IPS DF 4.7 (cell line): ENCODE measurements around the gene GLUD2.
"Not testable (repeated sequence)": the region's sequence is repeated elsewhere in the genome, so short reads cannot be mapped to it uniquely, and the experiment has no call there.

Source experiments
- DNase-seq: peaks from one replicate; pipeline ENCODE4 v3.0.0-alpha.2; 2013; ENCODE audit warnings: low spot score; ENCODE audit errors: extremely low read depth

The GLUD2 gene

DNA sequence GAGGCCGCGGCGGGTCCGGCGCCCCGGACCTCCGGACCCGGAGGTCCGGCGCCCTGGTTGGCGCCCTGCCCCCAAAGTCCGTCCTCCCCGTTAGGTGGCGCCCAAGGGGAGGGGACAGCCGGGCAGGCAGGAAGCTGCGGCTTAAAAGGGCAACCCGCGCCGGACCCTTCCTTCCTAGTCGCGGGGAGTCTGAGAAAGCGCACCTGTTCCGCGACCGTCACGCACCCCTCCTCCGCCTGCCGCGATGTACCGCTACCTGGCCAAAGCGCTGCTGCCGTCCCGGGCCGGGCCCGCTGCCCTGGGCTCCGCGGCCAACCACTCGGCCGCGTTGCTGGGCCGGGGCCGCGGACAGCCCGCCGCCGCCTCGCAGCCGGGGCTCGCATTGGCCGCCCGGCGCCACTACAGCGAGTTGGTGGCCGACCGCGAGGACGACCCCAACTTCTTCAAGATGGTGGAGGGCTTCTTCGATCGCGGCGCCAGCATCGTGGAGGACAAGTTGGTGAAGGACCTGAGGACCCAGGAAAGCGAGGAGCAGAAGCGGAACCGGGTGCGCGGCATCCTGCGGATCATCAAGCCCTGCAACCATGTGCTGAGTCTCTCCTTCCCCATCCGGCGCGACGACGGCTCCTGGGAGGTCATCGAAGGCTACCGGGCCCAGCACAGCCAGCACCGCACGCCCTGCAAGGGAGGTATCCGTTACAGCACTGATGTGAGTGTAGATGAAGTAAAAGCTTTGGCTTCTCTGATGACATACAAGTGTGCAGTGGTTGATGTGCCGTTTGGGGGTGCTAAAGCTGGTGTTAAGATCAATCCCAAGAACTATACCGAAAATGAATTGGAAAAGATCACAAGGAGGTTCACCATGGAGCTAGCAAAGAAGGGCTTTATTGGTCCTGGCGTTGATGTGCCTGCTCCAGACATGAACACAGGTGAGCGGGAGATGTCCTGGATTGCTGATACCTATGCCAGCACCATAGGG, at the start of gene GLUD2:
Gene GLUD2, plus strand, starts transcription at position 170 of the 979 bp plus-strand sequence. Its CDS starts 75 bp downstream, at position 245.
- DNase-seq, result not testable (repeated sequence)

DNA sequence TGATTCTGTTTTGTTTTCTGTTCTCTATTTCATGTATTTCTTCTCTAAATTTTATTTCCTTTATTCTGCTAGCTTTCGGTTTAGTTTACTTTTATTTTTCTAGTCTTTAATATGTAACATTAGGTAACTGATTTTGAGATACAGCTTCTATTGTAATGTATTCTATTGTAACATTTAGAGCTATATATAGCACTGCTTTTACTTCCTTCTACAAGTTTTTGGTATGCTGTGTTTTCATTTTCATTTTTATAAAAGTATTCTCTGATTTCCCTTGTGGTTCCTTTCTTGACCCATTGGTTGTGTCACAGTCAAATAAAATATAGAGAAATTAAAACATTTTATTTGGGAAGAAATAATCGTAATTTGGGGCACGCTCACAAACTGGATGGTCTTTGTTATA, 48.0 kb upstream of the GLUD2 start:
- no peak for DNase-seq

DNA sequence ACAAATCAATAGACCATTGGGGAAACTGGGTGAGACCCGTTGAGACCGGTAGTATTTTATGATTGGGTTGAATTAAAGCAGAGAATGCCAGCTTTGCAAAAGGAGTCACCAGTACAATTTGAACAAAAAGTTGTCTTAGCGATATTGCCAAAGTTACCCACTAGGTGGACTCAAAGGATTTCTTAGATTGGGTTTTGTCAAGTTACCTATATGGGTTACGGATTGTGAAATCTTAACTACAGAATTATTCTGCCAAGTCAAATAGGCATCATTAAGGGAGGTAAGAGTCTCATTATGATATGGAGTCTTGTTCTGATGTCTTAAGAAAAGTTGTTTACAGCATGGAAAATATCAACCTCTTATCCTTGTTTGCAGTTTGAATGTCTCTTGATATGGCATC, 46.8 kb upstream of the GLUD2 start:
- DNase-seq, result no peak

DNA sequence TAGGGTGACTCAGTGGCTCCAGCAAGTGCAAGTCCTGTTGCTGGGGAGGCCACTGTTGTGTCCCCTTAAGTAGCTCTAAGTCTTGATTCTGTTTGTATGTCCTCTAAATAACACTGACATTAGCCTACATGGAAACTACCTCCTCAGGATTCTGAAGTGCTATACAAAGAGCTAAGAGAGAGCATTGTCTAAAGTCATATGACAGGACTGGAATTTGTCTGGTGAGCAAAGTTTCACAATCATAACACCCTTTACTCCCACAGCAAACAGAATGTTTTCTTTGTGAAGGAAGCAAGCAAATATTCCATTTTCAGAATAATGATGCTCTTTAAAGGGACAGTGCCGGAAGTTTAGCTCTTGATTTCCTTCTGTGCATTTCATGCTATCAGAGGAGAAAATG, 38.5 kb upstream of the GLUD2 start:
- DNase-seq, result no peak

DNA sequence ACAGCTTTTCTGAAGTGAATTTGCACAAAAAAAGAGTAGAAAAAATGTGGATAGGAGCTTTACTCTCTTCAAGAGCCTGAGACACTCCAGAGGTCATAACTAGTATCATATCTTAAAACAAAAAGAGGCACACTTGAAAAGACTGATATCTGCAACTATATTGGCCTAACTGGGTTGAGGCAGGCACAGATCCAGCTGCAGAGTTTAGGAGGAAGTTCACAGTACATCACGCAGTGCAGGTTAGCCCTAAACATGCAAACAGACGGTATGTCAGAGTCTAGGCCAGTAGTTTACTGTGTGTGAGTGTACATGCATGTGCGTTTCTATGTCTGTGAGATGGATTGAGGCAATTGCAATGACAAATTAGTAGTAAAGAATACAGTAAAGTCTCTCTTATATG, 37.6 kb upstream of the GLUD2 start:
- no peak for DNase-seq

DNA sequence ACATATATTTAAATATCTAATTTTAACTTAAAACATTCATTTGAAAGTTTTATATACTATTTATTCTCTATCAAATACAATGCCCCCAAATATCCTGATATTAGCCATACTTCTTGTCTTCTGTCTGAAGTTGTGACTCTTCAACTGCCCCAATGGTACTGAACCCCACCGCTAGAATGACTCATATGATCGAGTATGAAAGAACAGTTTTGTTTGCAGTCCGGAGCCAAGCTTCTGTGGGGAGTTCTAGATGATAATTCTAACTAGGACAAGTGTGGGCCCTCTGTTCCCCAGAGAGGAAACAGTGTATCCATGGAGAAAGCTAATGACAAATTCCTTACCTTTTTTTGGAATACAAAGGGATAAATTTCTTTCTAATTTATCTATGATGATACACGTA, 37.2 kb upstream of the GLUD2 start:
- no peak for DNase-seq

DNA sequence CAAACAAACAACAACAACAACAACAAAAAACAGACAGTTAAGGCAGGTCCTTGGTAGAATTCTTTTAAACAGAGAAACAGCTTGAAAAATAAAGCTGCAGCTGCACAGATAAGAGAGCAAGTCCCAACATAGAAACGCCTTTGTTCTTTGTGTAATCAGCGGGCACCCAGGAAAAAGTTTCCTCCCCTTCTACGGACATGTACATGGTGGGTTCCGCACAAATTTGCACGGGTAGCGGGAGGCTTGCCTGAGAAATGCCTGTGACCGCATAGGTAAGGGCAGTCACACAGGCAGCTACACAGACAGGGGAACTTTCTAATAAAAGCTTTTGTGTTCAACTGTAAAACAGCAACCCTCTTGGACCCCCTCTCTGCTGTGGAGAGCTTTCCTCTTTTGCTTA, 36.2 kb upstream of the GLUD2 start:
- DNase-seq, result no peak

DNA sequence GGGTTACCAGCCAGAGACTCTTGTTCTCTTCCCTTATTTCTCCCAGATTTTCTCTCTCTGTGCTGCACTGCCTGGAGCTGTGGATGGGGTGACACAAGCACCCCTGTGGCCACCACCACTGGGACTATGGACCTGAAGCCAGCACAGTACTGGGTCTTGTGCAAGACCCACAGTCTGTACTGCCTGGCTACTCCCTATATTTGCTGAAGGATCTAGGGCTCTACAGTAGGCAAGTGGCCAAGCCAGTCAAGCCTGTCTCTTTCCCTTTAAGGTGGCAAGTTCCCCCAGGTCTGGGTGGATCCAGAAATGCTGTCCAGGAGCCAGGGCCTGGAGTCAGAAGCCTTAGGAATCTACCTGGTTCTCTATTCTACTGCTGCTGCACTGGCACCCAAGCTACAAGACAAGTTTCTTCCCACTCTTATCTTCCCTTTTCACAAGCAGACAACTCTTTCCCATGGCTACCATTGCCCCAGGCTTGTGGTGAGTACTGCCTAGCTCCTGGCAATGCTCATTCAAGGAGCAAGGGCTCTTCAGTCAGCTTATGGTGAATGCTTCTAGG, 33.4 kb upstream of the GLUD2 start:
- DNase-seq, result no peak

DNA sequence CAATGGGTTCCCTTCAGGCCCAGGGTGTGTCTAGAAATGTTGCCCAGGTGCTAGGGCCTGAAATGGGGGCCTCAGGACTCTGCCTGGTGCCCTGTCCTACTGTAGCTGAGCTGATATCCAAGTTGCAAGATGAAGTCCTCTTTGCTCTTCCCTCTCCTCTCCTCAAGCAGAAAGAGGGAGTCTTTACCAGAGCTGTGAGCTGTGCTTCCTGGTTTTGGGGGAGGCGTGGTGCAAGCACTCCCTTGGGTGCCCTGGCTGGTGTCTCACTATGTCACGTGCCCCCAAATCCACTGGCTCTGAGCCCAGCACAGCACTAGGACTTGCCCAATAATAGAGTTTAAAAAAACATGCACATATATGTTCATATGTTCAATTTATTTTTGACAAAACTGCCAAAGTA, 32.6 kb upstream of the GLUD2 start:
- DNase-seq, result no peak

DNA sequence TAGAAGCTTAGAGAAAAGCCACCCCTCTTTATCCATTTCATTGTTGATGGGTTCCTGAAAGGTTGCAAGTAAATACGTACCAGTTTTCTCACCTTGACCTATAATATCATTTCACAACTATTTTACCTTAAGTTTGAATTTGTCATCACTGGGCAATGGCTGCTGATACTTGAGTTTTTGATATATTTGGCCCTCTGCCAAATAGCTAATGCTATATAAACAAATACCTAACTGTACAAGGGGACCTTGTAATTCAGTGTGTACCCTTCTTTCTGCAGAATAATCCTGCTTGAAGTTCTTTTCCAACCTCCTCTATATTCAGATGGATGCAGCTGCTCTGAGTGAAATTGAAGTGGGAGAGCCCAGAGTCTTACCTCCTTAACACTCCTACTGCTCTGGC, 19.0 kb upstream of the GLUD2 start:
- no peak for DNase-seq

DNA sequence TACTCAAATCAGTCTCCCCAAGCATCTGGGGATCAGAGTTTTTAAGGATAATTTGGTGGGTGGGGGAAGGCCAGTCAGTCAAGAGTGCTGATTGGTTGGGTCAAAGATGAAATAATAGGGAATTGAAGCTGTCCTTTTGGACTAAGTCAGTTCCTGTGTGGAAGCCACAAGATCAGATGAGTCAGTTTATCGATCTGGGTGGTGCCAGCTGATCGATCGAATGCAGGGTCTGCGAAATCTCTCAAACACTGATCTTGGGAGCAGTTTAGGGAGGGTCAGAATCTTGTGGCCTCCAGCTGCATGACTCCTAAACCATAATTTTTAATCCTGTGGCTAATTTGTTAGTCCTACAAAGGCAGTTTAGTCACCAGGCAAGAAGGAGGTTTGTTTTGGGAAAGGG, 17.3 kb upstream of the GLUD2 start:
- DNase-seq, result no peak

DNA sequence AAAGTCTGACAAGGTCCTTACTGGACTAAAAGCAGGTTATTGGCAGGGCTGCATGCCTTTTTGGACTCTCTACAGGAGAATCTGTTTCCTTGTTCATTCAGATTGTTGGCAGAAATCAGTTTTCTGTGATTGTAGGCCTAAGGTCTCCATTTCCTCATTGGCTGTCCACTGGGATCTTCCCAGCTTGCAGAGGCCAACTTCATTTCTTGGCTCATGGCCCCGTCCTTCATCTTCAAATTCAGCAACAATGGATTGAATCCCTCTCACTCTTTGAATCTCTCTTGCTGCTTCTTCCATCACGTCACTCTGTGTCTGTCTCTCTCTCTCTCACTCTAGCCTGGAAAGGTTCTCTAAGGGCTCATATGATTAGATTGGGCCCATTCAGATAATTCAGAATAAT, 14.9 kb upstream of the GLUD2 start:
- no peak for DNase-seq

DNA sequence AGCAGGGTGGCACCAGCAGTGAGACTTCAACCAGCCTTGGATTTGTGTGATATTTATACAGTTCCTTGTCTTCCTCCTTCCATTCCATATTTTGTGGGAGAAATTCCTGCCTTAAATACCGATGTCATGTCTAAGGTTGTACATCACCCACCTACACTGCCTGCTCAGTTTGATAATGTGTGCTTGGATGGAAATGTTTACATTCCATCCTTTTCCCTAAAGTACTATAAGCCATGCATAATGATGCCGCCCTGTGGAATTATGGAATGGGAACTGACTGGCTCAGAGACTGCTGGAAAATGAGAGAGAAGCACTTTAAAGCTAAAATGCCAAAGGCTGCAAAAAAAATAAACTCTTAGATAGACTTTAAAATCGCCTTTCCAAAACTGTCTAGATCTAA, 11.3 kb upstream of the GLUD2 start:
- no peak for DNase-seq

DNA sequence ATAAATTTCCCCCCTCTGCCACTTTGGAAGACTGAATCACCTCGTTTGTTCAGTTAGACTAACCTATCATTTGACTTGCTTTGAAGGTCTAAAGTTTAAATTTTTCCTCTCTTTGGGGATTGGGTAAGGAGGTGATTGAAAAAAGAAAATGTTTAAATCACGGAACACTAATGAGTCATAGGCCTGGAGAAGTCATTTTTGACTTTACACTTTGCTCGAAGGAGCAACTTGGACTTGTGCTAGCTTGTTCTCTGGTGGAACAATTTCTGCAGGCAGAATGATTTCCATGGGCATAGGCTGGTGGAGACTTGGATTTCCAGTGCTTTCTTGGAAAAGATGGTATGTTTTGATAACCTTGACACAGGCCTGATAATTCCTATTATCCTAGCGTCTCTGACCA, 10.5 kb upstream of the GLUD2 start:
- DNase-seq, result no peak

DNA sequence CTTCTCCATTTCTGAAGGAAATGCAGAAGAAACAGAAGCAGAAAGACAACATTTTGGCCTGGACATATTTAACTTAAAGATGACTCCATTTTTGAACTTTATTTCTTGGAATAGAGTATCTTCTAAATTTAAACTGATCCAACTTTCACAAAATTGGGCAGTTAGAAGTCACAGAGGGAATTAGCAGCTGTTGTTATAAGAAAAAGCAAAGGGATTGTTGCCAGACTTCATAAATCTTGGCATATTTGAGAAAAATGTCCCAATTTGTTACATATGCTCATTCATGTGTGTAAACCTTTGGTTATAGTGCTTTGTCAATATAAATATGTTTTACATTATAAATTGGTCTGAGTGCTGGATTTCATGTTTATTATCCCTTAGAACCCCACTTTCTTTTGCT, 3.4 kb downstream of the GLUD2 start:
- DNase-seq, result no peak

DNA sequence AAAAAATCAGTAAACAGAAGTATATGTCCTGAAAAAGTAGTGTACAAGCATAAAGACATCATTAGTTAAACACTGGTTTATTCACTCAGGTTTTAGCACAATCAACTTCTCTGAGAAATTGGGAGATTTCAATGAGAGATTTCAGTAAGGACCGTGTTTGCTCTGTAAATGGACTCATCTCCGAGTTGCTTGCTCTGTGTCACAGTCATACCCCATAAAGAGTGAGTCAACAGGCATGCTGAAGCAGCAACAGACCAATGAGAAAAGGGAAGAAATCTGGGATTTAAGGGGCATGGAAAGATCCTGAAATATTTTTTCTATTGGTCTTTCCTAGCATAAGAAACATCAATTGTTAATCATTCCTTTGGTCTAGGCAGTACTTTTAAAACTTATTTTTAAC, 4.7 kb downstream of the GLUD2 start:
- DNase-seq, result no peak

DNA sequence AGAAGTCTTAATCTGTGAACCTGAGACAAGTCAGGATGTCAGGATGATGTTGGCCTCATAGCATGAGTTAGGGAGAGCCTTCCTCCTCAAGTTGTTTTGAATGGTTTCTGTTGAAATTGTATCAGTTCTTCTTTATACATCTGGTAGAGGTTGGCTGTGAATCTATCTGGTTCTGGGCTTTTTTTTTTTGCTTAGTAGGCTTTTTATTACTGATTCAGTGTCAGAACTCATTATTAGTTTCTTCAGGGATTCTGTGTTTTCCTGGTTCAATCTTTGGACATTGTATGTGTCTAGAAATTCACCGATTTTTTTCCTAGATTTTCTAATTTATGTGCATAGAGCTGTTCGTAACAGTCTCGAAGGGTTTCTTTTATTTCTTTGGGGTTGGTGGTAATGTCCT, 14.9 kb downstream of the GLUD2 start:
- no peak for DNase-seq

DNA sequence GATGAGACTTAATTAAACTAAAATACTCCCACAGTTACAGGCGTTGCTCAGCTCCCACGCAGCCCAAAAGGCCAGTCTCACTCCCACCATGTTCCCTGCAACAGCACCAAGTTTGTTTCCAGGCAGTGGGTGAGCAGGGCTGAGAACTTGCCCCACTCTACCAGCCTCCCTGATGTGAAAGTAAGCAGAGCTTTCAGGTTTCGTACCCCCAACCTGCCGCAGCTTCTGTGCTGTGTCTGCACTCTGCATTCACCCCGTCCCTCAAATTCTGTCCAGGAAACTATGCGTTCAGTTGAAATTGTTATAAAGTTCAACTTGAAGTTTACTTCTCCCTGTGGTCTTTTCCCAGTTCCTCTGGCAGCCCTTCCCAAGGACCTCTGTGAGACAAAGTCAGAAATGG, 17.2 kb downstream of the GLUD2 start:
- DNase-seq, result no peak

DNA sequence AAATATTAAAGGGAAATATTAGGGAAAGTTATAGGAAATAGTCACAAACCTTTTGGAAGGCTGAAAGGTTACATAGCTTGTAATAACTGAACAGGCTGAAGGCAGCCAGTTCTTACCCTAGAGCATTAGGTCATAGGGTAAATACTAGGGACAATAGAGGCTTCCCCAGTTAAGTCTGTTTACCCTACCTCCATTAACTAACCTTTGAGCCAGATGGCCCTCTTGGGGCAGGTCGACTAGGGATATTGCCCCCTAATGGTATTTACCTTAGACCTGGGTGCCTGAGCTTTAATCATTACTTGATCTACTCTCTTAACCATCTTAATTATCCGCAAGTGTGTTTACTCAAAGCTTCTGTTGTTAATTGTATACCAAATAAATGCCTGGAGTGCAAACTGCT, 36.8 kb downstream of the GLUD2 start:
- not testable (repeated sequence) for DNase-seq

DNA sequence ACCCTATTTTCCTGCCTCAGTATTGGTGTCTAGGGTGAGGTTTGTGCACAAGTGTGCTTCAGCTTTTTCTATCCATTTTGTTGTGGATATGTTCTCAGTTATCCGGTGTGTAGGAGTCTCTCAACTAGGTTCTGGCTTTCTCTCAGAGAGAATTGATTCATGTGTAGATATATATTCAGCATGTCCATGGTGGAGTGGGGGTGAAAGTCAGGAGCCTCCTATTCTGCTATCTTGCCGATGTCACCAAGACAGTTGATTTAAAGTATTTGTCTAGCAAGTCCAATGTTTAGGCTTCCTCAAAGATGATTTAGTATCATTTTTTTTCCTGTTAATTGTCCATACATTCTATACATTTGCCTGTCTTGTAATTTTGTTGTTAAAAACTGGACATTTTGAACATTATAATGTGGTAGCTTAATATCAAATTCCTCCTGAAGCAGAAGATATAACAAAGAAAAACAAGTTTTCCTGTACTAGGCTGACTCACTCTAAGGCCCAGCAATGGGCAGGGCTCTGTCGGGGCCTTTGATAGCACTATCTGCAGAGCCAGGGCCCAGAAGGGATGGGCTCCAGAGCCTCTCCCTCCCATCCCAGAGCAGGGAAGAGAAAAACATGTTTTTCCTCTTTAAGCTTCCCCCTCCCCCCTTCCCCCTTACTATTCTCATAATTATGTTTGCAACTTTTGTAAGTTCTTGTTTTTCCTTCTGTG, 37.6 kb downstream of the GLUD2 start:
- no peak for DNase-seq

DNA sequence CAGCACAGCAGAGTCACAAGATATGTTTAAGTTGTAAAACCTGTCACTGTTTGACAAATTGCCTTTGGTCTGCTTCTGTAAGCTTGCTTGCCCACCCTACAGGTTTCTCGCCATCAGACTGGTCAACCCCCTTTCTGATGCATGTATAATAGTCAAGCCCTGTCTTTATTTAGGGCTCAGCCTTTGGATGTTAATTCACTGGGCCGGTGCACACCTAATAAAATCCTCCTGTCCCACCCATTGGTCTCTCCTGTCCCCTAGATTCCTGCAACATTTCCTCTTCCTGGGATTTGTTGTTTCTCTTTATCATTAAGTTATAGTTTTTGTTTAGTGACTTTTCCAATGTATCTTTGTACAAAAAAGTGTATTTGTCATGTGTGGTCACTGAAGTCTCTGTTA, 38.2 kb downstream of the GLUD2 start:
- no peak for DNase-seq

DNA sequence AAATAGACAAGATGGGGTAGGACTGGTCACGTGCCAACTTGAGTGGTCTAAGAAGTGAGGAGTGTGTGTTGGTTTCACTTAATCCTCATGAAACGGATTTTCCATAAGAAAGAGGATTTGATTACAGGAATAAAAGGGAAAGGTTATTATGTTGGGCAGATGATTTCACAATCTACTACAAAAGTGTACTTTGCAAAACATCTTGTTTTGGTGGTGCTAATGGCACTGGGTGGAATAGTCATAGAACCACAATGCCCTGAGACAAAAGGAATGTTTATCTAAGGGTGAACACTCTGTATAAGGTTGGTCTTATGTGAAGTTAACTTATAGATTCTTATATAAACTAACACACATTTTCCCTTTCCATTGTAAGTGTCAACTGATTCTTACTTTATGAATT, 45.6 kb downstream of the GLUD2 start:
- no peak for DNase-seq
